SK-N-SH treated with all-trans-retinoic acid at 6 μM for 48 hours (cell line): ENCODE measurements around the gene PGC.

Experiments
- ATAC-seq: fragments of 200-7000 bp; cut with Tn5 transposase; 3 replicates; pipeline ENCODE4 v1.9.1; 2020; ENCODE audit warnings: mild to moderate bottlenecking, moderate library complexity
- ARNTL ChIP-seq: fragments of 450-650 bp; formaldehyde crosslinking; IDR thresholded peaks from 2 replicates; pipeline ENCODE4 v1.5.0; 2020; ENCODE audit warnings: low read depth, mild to moderate bottlenecking, moderate library complexity, borderline replicate concordance
- BACH2 ChIP-seq: fragments of 250-450 bp; sonication (Bioruptor Pico); IDR thresholded peaks from 2 replicates; pipeline ENCODE4 v1.9.0; 2021; ENCODE audit warnings: mild to moderate bottlenecking, borderline replicate concordance
- CREB5 ChIP-seq: fragments of 250-450 bp; sonication (Bioruptor Pico); IDR thresholded peaks from 2 replicates; pipeline ENCODE4 v1.5.1; 2020; ENCODE audit warnings: low read depth, mild to moderate bottlenecking, moderate library complexity
- CSDC2 ChIP-seq: fragments of 250-450 bp; sonication (Bioruptor Pico); IDR thresholded peaks from 2 replicates; pipeline ENCODE4 v1.5.0; 2020; ENCODE audit warnings: mild to moderate bottlenecking, moderate library complexity
- CSRNP3 ChIP-seq: fragments of 250-450 bp; sonication (Bioruptor Pico); IDR thresholded peaks from 2 replicates; pipeline ENCODE4 v1.5.1; 2021; ENCODE audit warnings: mild to moderate bottlenecking, moderate library complexity
- ESRRG ChIP-seq: fragments of 250-450 bp; sonication (Bioruptor Pico); IDR thresholded peaks from 2 replicates; pipeline ENCODE4 v1.6.1; 2021; ENCODE audit warnings: mild to moderate bottlenecking
- GLIS3 ChIP-seq: fragments of 250-450 bp; sonication (Bioruptor Pico); IDR thresholded peaks from 2 replicates; pipeline ENCODE4 v1.5.0; 2020; ENCODE audit warnings: mild to moderate bottlenecking, moderate library complexity
- ISL1 ChIP-seq: fragments of 250-450 bp; sonication (Bioruptor Pico); IDR thresholded peaks from 2 replicates; pipeline ENCODE4 v2.1.2; 2022; ENCODE audit warnings: mild to moderate bottlenecking, moderate library complexity
- OSR1 ChIP-seq: fragments of 250-450 bp; sonication (Bioruptor Pico); IDR thresholded peaks from 2 replicates; pipeline ENCODE4 v1.8.0; 2022; ENCODE audit warnings: moderate library complexity, mild to moderate bottlenecking, inconsistent platforms
- PATZ1 ChIP-seq: fragments of 250-450 bp; sonication (Bioruptor Pico); IDR thresholded peaks from 2 replicates; pipeline ENCODE4 v1.8.0; 2020; ENCODE audit warnings: mild to moderate bottlenecking, moderate library complexity, borderline replicate concordance
- POU6F1 ChIP-seq: fragments of 250-450 bp; sonication (Bioruptor Pico); IDR thresholded peaks from 2 replicates; pipeline ENCODE4 v1.8.0; 2021; ENCODE audit warnings: low read depth, mild to moderate bottlenecking, moderate library complexity, borderline replicate concordance
- PPARA ChIP-seq: fragments of 250-450 bp; sonication (Bioruptor Pico); IDR thresholded peaks from 2 replicates; pipeline ENCODE4 v1.5.0; 2020; ENCODE audit warnings: mild to moderate bottlenecking, borderline replicate concordance
- TOX ChIP-seq: fragments of 250-450 bp; sonication (Bioruptor Pico); IDR thresholded peaks from 2 replicates; pipeline ENCODE4 v1.8.0; 2021; ENCODE audit warnings: mild to moderate bottlenecking, moderate library complexity, borderline replicate concordance
- TSHZ2 ChIP-seq: fragments of 250-450 bp; sonication (Bioruptor Pico); IDR thresholded peaks from 2 replicates; pipeline ENCODE4 v1.5.0; 2020; ENCODE audit warnings: mild to moderate bottlenecking, moderate library complexity
- ZC3H10 ChIP-seq: fragments of 250-450 bp; sonication (Bioruptor Pico); IDR thresholded peaks from 2 replicates; pipeline ENCODE4 v1.5.1; 2021; ENCODE audit warnings: mild to moderate bottlenecking, moderate library complexity
- ZFP3 ChIP-seq: fragments of 250-450 bp; sonication (Bioruptor Pico); IDR thresholded peaks from 2 replicates; pipeline ENCODE4 v1.5.0; 2020; ENCODE audit warnings: mild to moderate bottlenecking, moderate library complexity
- ZFP30 ChIP-seq: fragments of 450-650 bp; formaldehyde crosslinking; IDR thresholded peaks from 2 replicates; pipeline ENCODE4 v1.5.0; 2022; ENCODE audit warnings: mild to moderate bottlenecking, moderate library complexity
- ZNF70 ChIP-seq: fragments of 450-650 bp; formaldehyde crosslinking; IDR thresholded peaks from 2 replicates; pipeline ENCODE4 v1.5.0; 2020; ENCODE audit warnings: mild to moderate bottlenecking, moderate library complexity
- ZNF8 ChIP-seq: fragments of 450-650 bp; formaldehyde crosslinking; IDR thresholded peaks from 2 replicates; pipeline ENCODE4 v1.5.0; 2020; ENCODE audit warnings: mild to moderate bottlenecking, moderate library complexity

PGC gene

GRCh38 chr6:41702771-41703494 lies 44.3 kb downstream of the PGC start:
- no peak for ATAC-seq
- no peak for TF ChIP-seq CSRNP3 (CRISPR knock-in tag)
- no peak for TF ChIP-seq ZNF70
- TF ChIP-seq POU6F1 (CRISPR knock-in tag): no peak
- TF ChIP-seq BACH2 (CRISPR knock-in tag): no peak
- TF ChIP-seq TSHZ2 (CRISPR knock-in tag): no peak
- no peak for TF ChIP-seq ZNF8 (CRISPR knock-in tag)
- TF ChIP-seq PATZ1 (CRISPR knock-in tag): no peak
- no peak for TF ChIP-seq TOX
- no peak for TF ChIP-seq OSR1
- TF ChIP-seq CSDC2 (CRISPR knock-in tag): no peak
- no peak for TF ChIP-seq ZFP3 (CRISPR knock-in tag)
- no peak for TF ChIP-seq PPARA (CRISPR knock-in tag)
- TF ChIP-seq, all 23 proteins: peak for 0

- no peak for TF ChIP-seq ESRRG (CRISPR knock-in tag)
- TF ChIP-seq TSHZ2 (CRISPR knock-in tag): no peak
- no peak for TF ChIP-seq GLIS3 (CRISPR knock-in tag)
- TF ChIP-seq ARNTL (CRISPR knock-in tag): no peak
- TF ChIP-seq ISL1 (CRISPR knock-in tag): no peak
- TF ChIP-seq ZFP30 (CRISPR knock-in tag): no peak
- TF ChIP-seq ZC3H10 (CRISPR knock-in tag): no peak
- TF ChIP-seq PATZ1 (CRISPR knock-in tag): no peak
- no peak for TF ChIP-seq PPARA (CRISPR knock-in tag)
- TF ChIP-seq ZNF8 (CRISPR knock-in tag): no peak
- no peak for TF ChIP-seq BACH2 (CRISPR knock-in tag)
- TF ChIP-seq CREB5: no peak
- TF ChIP-seq, all 23 proteins: peak for 0
- ATAC-seq: no peak
Observed at GRCh38 chr6:41702089-41702745, 45.0 kb downstream of the PGC start.
